Hindlimb muscle (tissue), 1 donor: ENCODE data around the gene MED13. TPM values are rescaled to one million over a fixed set of nuclear protein-coding genes. Genes with fewer than 3 reads are reported as not detected.
"Not testable (repeated sequence)": the region's sequence is repeated elsewhere in the genome, so short reads cannot be mapped to it uniquely, and the experiment has no call there.

Experiments
- DNase-seq: peaks from one replicate; pipeline ENCODE4 v3.0.0-alpha.2; 2013
- polyA plus RNA-seq: library from polyadenylated mRNA; unstranded; fragments of 120-200 nt; gene quantifications from one replicate; pipeline ENCODE4 v1.2.1, GENCODE V29; 2013; ENCODE audit not compliant: insufficient read length

Gene MED13
- polyA plus RNA-seq, 1 donor: 27.4 TPM

DNA sequence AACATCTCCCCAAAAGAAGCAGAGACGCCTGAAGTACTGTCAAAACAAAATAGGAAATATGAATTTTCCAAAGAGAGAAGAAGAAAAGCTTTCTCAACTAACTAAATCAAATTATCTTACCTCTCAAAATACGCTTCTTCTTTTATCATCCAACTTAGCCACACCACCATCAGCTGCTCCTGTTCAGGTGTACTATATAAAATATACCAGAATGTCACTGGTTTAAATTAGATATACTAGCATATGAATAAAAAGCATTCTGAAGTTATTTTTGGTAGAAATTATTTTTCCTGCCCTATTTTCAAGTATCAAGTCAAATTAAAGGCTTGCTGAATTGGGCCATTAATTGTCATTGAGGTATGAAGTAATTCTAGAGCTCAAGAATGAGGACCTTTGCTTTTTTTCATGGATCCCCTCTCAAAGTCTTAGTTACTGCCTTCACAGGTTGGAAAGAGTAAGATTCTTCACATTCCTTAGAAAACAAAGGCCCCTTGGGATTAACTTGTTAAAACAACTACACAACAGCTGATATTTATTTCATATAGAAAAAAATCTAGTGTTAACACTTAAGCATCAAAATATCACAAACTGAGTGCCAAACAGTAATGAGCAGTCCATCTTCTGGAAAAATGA lies 167.4 kb downstream of the MED13 start:
- DNase-seq: no peak

DNA sequence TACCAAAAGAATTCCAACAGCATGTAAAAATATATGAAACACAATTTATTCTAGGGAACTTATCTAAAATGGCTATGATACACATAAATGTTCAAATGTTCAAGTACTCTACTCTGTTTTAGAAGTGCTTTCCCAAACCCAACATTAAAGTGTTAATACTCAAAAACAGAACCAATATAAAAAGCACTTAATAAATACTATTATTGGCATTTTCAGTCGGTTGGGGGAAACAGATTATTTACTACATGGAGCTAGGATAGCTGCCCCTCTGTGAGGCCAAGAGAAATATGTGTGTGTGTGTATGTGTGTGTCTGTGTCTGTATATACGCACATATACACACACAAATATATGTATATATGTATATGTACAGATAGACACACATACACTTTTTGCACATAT lies 169.7 kb downstream of the MED13 start:
- DNase-seq: no peak

DNA sequence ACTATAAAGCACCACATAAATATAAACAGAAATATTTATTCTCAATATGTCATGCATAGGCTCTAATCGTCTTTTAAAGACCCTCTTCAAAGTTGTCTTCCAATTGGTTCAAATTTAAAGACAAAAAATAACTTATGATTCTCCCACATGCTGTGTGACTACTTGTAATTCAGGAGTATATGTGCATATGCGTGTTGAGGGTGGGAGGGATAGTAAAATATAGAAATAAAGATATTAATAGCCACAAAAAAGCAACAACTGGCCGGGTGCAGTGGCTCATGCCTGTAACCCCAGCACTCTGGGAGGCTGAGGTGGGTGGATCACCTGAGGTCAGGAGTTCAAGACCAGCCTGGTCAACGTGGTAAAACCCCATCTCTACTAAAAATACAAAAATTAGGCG lies 170.8 kb downstream of the MED13 start:
- not testable (repeated sequence) for DNase-seq

Other genes with a start within 250 kb of the MED13 start
- 4.3 TPM for gene BRIP1, start 201.8 kb downstream of the MED13 start, polyA plus RNA-seq
- 10.5 TPM for gene INTS2, start 137.3 kb downstream of the MED13 start, polyA plus RNA-seq